Upper lobe of left lung (tissue), 4 donors: ENCODE measurements around the gene SNX15.

ENCODE experiments used
- CTCF ChIP-seq, 6 experiments: fragments of 450-650 bp in 4 of 6; fragments of 200-600 bp in 2 of 6; sonication (generic) in 2 of 6; IDR thresholded peaks; one replicate each; pipeline ENCODE4 v1.5.1; 2016 to 2019; ENCODE audit warnings: antibody characterized with exemption in 6 of 6
- POLR2AphosphoS5 ChIP-seq, 2 donors: sonication (generic); formaldehyde crosslinking; IDR thresholded peaks; one replicate each; pipeline ENCODE4 v1.5.1; 2017; ENCODE audit warnings: antibody characterized with exemption in 2 of 2

DNA sequence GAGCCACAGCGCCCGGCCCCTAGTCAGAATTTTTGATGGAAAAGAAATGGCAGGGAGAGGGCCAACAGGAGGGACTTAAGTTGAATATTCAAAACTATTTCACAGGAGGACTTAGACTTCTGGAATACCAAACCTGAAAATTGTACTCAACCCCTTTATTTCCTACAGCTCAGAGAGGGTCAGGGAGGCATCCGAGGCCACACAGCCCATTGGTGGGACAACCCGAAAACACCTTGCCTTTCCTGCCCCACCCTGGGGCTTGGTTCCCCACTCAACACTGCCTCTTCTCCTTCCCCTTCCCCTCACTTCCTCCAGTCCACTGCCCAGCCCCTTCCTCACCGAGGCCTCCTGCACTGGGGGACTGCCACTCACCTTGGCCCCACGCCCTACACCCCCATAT lies 29.8 kb downstream of the SNX15 start:
- TF ChIP-seq CTCF (IDR thresholded peaks at IDR 0.05) (no peak), POLR2AphosphoS5 (IDR thresholded peaks at IDR 0.05) (no peak)
